Mesenchymal stem cell (in vitro differentiated cells and primary cell): ENCODE results near the gene TNIP1.

Experiments
- DNase-seq: peaks from one replicate; pipeline ENCODE4 v3.0.0-alpha.2; 2013
- H2AFZ ChIP-seq: one replicate; pipeline ENCODE4 v1.6.1; 2013; ENCODE audit warnings: low read depth, mild to moderate bottlenecking, control low read depth, inconsistent platforms, low read length, moderate library complexity
- H2AK5ac ChIP-seq: 2 replicates; pipeline ENCODE4 v1.6.1; 2013; ENCODE audit warnings: low read length, moderate library complexity, mild to moderate bottlenecking, inconsistent platforms; ENCODE audit not compliant: severe bottlenecking
- H2BK120ac ChIP-seq: one replicate; pipeline ENCODE4 v1.6.1; 2013; ENCODE audit warnings: low read depth, mild to moderate bottlenecking, inconsistent platforms, low read length, moderate library complexity
- H2BK12ac ChIP-seq, 2 experiments: one replicate each; pipeline ENCODE4 v1.6.1; 2013; ENCODE audit warnings: inconsistent platforms in 2 of 2, low read length in 2 of 2, mild to moderate bottlenecking in 2 of 2, moderate library complexity in 2 of 2, control low read depth in 1 of 2
- H2BK15ac ChIP-seq: one replicate; pipeline ENCODE4 v1.6.1; 2013; ENCODE audit warnings: mild to moderate bottlenecking, low read depth, inconsistent platforms; ENCODE audit not compliant: poor library complexity, severe bottlenecking
- H2BK5ac ChIP-seq: 2 replicates; pipeline ENCODE4 v1.6.1; 2013; ENCODE audit warnings: low read depth, mild to moderate bottlenecking, low read length, control low read depth, inconsistent platforms; ENCODE audit not compliant: poor library complexity, severe bottlenecking
- H3K14ac ChIP-seq, 2 experiments: one replicate each; pipeline ENCODE4 v1.6.1; 2013; ENCODE audit warnings: inconsistent platforms in 2 of 2, low read length in 2 of 2, control low read depth in 1 of 2, mild to moderate bottlenecking in 1 of 2, moderate library complexity in 1 of 2
- H3K18ac ChIP-seq, 2 experiments: one replicate each; pipeline ENCODE4 v1.6.1; 2013; ENCODE audit warnings: inconsistent platforms in 2 of 2, low read length in 2 of 2, control low read depth in 1 of 2, low read depth in 1 of 2, mild to moderate bottlenecking in 1 of 2
- H3K23ac ChIP-seq, 2 experiments: one replicate each; pipeline ENCODE4 v1.6.1; 2013; ENCODE audit warnings: inconsistent platforms in 2 of 2, low read length in 2 of 2, mild to moderate bottlenecking in 2 of 2, moderate library complexity in 2 of 2, control low read depth in 1 of 2
- H3K27ac ChIP-seq: 2 replicates; pipeline ENCODE4 v1.5.1; 2013; ENCODE audit warnings: mild to moderate bottlenecking, moderate library complexity, low read length, control low read depth, inconsistent platforms; ENCODE audit not compliant: poor library complexity, severe bottlenecking
- H3K27me3 ChIP-seq, 2 experiments: 2 replicates each; pipeline versions ENCODE4 v1.6.1 to v1.7.0; 2013; ENCODE audit warnings: low read length in 2 of 2, mild to moderate bottlenecking in 2 of 2, moderate library complexity in 2 of 2, control low read depth in 1 of 2, inconsistent platforms in 1 of 2; ENCODE audit not compliant: control insufficient read depth in 1 of 2, insufficient read depth in 1 of 2
- H3K36me3 ChIP-seq, 2 experiments: 2 replicates each; pipeline versions ENCODE4 v1.6.1 to v1.7.0; 2013; ENCODE audit warnings: low read length in 2 of 2, control low read depth in 1 of 2, inconsistent platforms in 1 of 2, low read depth in 1 of 2, mild to moderate bottlenecking in 1 of 2; ENCODE audit not compliant: insufficient read depth in 2 of 2, control insufficient read depth in 1 of 2
- H3K4ac ChIP-seq, 2 experiments: one replicate each; pipeline ENCODE4 v1.6.1; 2013; ENCODE audit warnings: inconsistent platforms in 2 of 2, low read length in 2 of 2, mild to moderate bottlenecking in 2 of 2, moderate library complexity in 2 of 2, control low read depth in 1 of 2, low read depth in 1 of 2
- H3K4me1 ChIP-seq: 2 replicates; pipeline ENCODE4 v1.6.1; 2013; ENCODE audit warnings: low read depth, low read length, control low read depth; ENCODE audit not compliant: control insufficient read depth, insufficient read depth
- H3K4me2 ChIP-seq: 2 replicates; pipeline ENCODE4 v1.6.1; 2013; ENCODE audit warnings: low read length, mild to moderate bottlenecking, inconsistent platforms; ENCODE audit not compliant: poor library complexity, severe bottlenecking
- H3K4me3 ChIP-seq, 2 experiments: 2 replicates each; pipeline versions ENCODE4 v1.5.1 to v1.7.0; 2013; ENCODE audit warnings: low read length in 2 of 2, mild to moderate bottlenecking in 2 of 2, control low read depth in 1 of 2, low read depth in 1 of 2; ENCODE audit not compliant: insufficient read depth in 1 of 2
- H3K79me1 ChIP-seq: replicated peaks from 2 replicates; pipeline ENCODE4 v1.6.1; 2013; ENCODE audit warnings: mild to moderate bottlenecking, control low read depth, low read length, inconsistent platforms; ENCODE audit not compliant: poor library complexity, severe bottlenecking
- H3K9ac ChIP-seq: 2 replicates; pipeline ENCODE4 v1.7.0; 2013; ENCODE audit warnings: mild to moderate bottlenecking, low read length, moderate library complexity
- H3K9me3 ChIP-seq: 2 replicates; pipeline ENCODE4 v1.7.0; 2013; ENCODE audit warnings: mild to moderate bottlenecking, low read length; ENCODE audit not compliant: control insufficient read depth
- H4K8ac ChIP-seq: one replicate; pipeline ENCODE4 v1.6.1; 2013; ENCODE audit warnings: inconsistent platforms, mild to moderate bottlenecking, low read length, moderate library complexity
- H4K91ac ChIP-seq: one replicate; pipeline ENCODE4 v1.6.1; 2013; ENCODE audit warnings: mild to moderate bottlenecking, low read length, inconsistent platforms
- WGBS: methylation state at CpG from one replicate; pipeline ENCODE4 v1.1.7; 2013; ENCODE audit warnings: mixed read lengths; 5-methylcytosine and 5-hydroxymethylcytosine counted together

Gene TNIP1

DNA sequence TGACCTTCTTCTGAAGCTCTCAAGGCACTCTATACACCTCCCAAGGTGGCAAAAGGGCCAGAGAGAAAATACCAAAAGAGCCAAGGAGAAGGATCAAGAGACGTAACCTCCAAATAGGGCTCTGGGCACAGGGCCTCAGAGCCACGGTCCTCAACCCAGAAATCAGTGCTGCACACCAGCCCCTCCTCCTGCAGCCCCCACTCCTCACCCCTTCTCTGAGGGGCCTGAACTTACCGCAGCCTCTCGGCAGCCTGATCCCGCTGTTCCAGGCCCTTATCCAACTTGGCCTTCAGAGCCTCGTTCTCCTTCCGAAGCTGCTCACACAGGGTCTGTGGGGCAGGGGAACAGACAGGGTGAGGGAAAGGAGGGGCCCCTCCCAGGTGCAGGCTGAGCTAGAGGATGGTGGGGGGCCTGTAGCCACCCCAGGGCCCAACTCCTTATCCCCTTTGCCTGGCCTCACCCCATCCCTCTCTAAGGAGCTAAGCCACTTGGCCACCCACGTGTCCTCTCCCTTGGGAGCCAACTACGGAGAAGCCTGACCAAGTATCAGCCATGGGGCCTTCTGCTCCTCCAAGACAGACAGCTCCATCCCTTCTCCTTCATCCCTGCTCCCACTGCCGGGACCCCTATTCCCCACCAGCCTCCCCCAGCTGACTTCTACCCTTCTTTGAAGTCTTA, 28.8 kb downstream of the TNIP1 start:
- H2BK5ac ChIP-seq = no peak overlapping the region
- H3K27ac ChIP-seq = peak overlapping the region; percentile 79
- peaks cover 17% of the 10 kb centered on the region for H3K4me1 ChIP-seq
- H3K4me3 ChIP-seq = peak overlapping the region in 1 of 2 experiments; percentile 16
- H2AK5ac ChIP-seq = peak overlapping the region; percentile 59
- H4K91ac ChIP-seq = no peak overlapping the region
- H3K27me3 ChIP-seq = no peaks in the 10 kb centered on the region
- H3K14ac ChIP-seq = no peak overlapping the region
- no peak overlapping the region for H2BK15ac ChIP-seq
- H3K79me1 ChIP-seq = peaks cover 51% of the 10 kb centered on the region
- DNase-seq = no peak
- H2BK120ac ChIP-seq = no peak overlapping the region
- H4K8ac ChIP-seq = no peak overlapping the region
- 94% methylated on average over 9 of the region's 10 CpGs for WGBS
- H3K4ac ChIP-seq = no peak overlapping the region
- H3K4me2 ChIP-seq = no peak overlapping the region
- peak overlapping the region in 1 of 2 experiments; percentile 23 for H3K18ac ChIP-seq
- H2BK12ac ChIP-seq = peak overlapping the region in 1 of 2 experiments; percentile 50
- H2AFZ ChIP-seq = no peak overlapping the region
- H3K23ac ChIP-seq = no peak overlapping the region
- H3K36me3 ChIP-seq = peaks cover 74 to 84% of the 10 kb centered on the region in 2 experiments
- no peaks in the 10 kb centered on the region for H3K9me3 ChIP-seq
- H3K9ac ChIP-seq = no peak overlapping the region

DNA sequence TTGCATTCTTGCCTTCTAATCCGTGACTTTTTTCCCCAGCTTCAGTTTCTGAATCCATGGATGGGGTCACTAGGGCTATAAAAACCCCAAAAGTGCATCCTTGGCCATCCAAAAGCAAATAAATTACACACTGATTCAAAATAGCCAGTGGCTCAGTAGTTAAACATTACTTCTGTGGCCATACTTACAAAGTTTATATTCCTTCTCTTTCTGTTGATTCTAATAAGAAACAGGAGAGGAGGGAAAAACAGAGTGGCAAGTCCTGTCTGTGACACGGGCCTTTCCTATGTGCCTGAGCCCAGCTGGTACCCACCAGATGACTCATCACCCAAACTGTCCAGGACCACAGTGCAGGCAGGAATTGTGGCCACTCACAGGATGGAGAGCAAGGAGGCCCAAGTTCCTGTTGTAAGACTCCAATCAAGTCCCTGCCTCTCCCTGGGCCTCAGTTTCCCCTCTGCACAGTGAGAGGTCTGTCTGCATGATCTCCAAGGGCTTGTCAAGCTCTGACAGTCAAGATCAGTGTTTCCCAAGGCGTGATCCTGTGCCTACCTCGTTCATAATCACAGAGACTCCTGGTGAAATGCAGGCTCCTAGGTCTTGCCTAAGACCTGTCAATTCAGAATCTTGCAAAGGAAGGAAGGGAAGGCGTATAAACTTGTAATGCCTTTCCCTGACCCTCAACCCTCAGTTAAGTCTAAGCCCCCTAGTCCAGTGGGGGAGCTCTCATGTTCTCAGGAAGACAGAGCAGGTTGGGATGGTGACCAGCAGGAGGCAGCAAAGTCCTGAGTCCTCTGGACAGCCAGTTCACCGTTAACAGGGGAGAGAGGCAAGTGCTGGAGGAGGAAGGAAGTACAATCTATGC, 29.5 kb downstream of the TNIP1 start:
- no peak overlapping the region for H4K8ac ChIP-seq
- peak overlapping the region; percentile 79 for H3K27ac ChIP-seq
- no peaks in the 10 kb centered on the region for H3K27me3 ChIP-seq
- no peak overlapping the region for H3K23ac ChIP-seq
- H3K36me3 ChIP-seq = peaks cover 74 to 76% of the 10 kb centered on the region in 2 experiments
- H3K4me3 ChIP-seq = no peak overlapping the region
- peak overlapping the region; percentile 0 for H3K9ac ChIP-seq
- no peak overlapping the region for H3K14ac ChIP-seq
- no peaks in the 10 kb centered on the region for H3K9me3 ChIP-seq
- H2AK5ac ChIP-seq = no peak overlapping the region
- H2BK5ac ChIP-seq = peak overlapping the region; percentile 25
- DNase-seq = peak; percentile 83
- H2AFZ ChIP-seq = no peak overlapping the region
- H4K91ac ChIP-seq = no peak overlapping the region
- H2BK120ac ChIP-seq = no peak overlapping the region
- H3K4me1 ChIP-seq = peaks cover 17% of the 10 kb centered on the region
- H2BK15ac ChIP-seq = no peak overlapping the region
- no peak overlapping the region for H2BK12ac ChIP-seq
- H3K4me2 ChIP-seq = no peak overlapping the region
- WGBS = 65% methylated on average over 5 of the region's 6 CpGs
- H3K18ac ChIP-seq = no peak overlapping the region
- no peak overlapping the region for H3K4ac ChIP-seq
- H3K79me1 ChIP-seq = peaks cover 45% of the 10 kb centered on the region

DNA sequence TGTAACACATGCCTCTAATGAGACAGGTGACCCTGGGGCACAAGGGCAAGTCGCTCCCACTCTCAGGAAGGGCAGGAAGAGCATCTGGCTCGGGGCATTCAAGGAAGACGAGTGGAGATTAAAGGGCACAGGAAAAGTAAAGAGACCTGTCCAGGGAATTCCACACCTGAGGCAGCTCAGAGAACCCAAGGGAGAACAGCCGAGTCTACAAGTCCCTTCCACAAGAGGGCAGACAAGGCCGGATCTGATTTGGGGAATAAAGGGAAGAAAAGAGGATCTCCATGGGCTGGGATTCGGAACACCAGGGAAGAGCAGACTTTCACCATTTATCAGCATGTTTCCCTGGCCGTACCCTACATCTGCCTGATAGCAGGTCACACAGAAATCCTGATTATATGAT, 32.3 kb downstream of the TNIP1 start:
- Histone ChIP-seq H3K4me3 (no peak overlapping the region), H2AFZ (no peak overlapping the region), H3K4ac (no peak overlapping the region), H3K79me1 (peaks cover 41% of the 10 kb centered on the region), H2AK5ac (no peak overlapping the region), H2BK120ac (no peak overlapping the region), H3K9ac (no peak overlapping the region), H2BK5ac (no peak overlapping the region), H3K23ac (no peak overlapping the region), H3K9me3 (no peaks in the 10 kb centered on the region), H4K91ac (no peak overlapping the region), H2BK15ac (no peak overlapping the region), H3K27me3 (no peaks in the 10 kb centered on the region), H3K4me2 (no peak overlapping the region), H3K4me1 (peaks cover 13% of the 10 kb centered on the region), H3K14ac (no peak overlapping the region), H3K27ac (no peak overlapping the region), H4K8ac (no peak overlapping the region), H3K18ac (no peak overlapping the region), H2BK12ac (no peak overlapping the region), H3K36me3 (peaks cover 67 to 69% of the 10 kb centered on the region in 2 experiments)
- 78% methylated on average over 7 of the region's 7 CpGs for WGBS
- DNase-seq = peak; percentile 30

DNA sequence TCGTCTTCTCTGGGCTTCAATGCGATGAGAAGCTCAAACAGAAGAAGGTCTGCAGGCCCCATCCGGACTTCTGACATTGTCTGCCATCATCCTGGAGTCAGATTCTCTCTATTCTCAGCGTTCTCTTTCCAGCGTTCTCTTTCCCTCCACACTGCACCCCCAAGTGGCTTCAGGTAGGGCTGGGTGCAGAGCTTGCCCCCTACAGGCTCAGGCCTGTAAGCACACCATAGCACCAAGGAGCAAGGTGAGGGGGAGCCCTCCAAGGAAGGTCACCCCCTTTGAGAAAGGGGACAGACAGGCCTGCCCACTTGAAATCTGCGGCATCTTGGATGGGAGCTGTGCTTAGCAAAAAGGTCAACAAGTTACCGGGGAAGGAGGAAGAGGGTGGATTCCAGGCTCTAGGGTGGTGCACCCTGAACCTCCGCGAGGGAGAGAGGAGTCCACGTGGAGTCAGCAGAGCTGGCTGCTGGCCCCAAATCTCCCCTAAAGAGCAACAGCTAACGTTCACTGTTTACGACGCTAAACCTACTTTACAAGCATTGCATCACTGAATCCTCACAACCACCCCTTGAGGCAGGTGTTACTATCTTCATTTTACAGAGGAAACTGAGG, 32.9 kb downstream of the TNIP1 start:
- no peak overlapping the region for H2BK5ac ChIP-seq
- WGBS = 80% methylated on average over 8 of the region's 13 CpGs

More for the DNA sequence above, 32.9 kb downstream of the TNIP1 start:
- H3K27ac ChIP-seq = no peak overlapping the region
- no peak overlapping the region for H2BK15ac ChIP-seq
- no peak overlapping the region for H4K8ac ChIP-seq
- H3K4me1 ChIP-seq = peaks cover 13% of the 10 kb centered on the region
- H3K18ac ChIP-seq = no peak overlapping the region
- H3K9me3 ChIP-seq = no peaks in the 10 kb centered on the region
- H2AK5ac ChIP-seq = no peak overlapping the region
- H3K27me3 ChIP-seq = no peaks in the 10 kb centered on the region
- H3K4me2 ChIP-seq = no peak overlapping the region
- no peak overlapping the region for H2BK12ac ChIP-seq
- H3K36me3 ChIP-seq = peaks cover 66 to 70% of the 10 kb centered on the region in 2 experiments
- DNase-seq = peak; percentile 27
- H3K9ac ChIP-seq = no peak overlapping the region
- no peak overlapping the region for H2BK120ac ChIP-seq
- no peak overlapping the region for H4K91ac ChIP-seq
- H2AFZ ChIP-seq = no peak overlapping the region
- H3K23ac ChIP-seq = no peak overlapping the region
- H3K4me3 ChIP-seq = no peak overlapping the region
- no peak overlapping the region for H3K4ac ChIP-seq
- no peak overlapping the region for H3K14ac ChIP-seq
- peaks cover 39% of the 10 kb centered on the region for H3K79me1 ChIP-seq
